IMR-90 (cell line): ENCODE data around the gene ANKIB1. TPM values are rescaled to one million over a fixed set of nuclear protein-coding genes. Genes with fewer than 3 reads are reported as not detected.
A peak's percentile ranks its signal among the peaks of the same experiment; 100 is the strongest.

Experiments
- ATAC-seq: fragments of 200-7000 bp; cut with Tn5 transposase; 2 replicates; pipeline ENCODE4 v1.9.1; 2020; ENCODE audit warnings: low read depth, mild to moderate bottlenecking, moderate library complexity
- BruUV-seq: library from RNA; stranded (reverse); fragments of 400-500 nt; replicated peaks from 2 replicates; lab custom pipeline; 2021; lab: Mats Ljungman, UMichigan
- CTCF ChIA-PET: fragments of 300-600 bp; formaldehyde crosslinking; extraction: SDS; loops from one replicate; lab custom pipeline; 2021; ENCODE audit warnings: antibody characterized with exemption; lab: Yijun Ruan, JAX
- POLR2A ChIA-PET: fragments of 300-600 bp; sonication (Branson Sonifier 250); formaldehyde crosslinking; loops from one replicate; lab custom pipeline; 2022; ENCODE audit warnings: antibody characterized with exemption; ENCODE audit not compliant: unreplicated experiment; lab: Charles Lee
- DNase-seq: peaks from one replicate; pipeline ENCODE4 v3.0.0; 2013
- H2AFZ ChIP-seq: replicated peaks from 2 replicates; pipeline ENCODE3; 2013; ENCODE audit warnings: low read length, mild to moderate bottlenecking; ENCODE audit not compliant: poor library complexity
- H2AK5ac ChIP-seq: 2 replicates; pipeline ENCODE4 v1.6.1; 2013; ENCODE audit warnings: low read depth, low read length, inconsistent platforms
- H2AK9ac ChIP-seq: replicated peaks from 2 replicates; pipeline ENCODE3; 2013; ENCODE audit warnings: mild to moderate bottlenecking, low read depth, low read length, moderate library complexity; ENCODE audit not compliant: poor library complexity
- H2BK120ac ChIP-seq: 2 replicates; pipeline ENCODE4 v1.6.1; 2013; ENCODE audit warnings: low read depth, low read length, inconsistent platforms
- H2BK15ac ChIP-seq: 3 replicates; pipeline ENCODE4 v1.6.1; 2013; ENCODE audit warnings: low read depth, low read length, inconsistent platforms
- H2BK20ac ChIP-seq: 2 replicates; pipeline ENCODE4 v1.6.1; 2013; ENCODE audit warnings: low read depth, mild to moderate bottlenecking, inconsistent platforms, low read length, moderate library complexity
- H2BK5ac ChIP-seq: 2 replicates; pipeline ENCODE4 v1.6.1; 2013; ENCODE audit warnings: mild to moderate bottlenecking, low read depth, low read length, inconsistent platforms; ENCODE audit not compliant: poor library complexity, severe bottlenecking
- H3K14ac ChIP-seq: replicated peaks from 2 replicates; pipeline ENCODE4 v1.6.1; 2013; ENCODE audit warnings: low read depth, low read length, inconsistent platforms
- H3K18ac ChIP-seq: 2 replicates; pipeline ENCODE4 v1.6.1; 2013; ENCODE audit warnings: low read depth, low read length, control low read depth
- H3K23ac ChIP-seq: 2 replicates; pipeline ENCODE4 v1.6.1; 2013; ENCODE audit warnings: low read depth, low read length, inconsistent platforms
- H3K27ac ChIP-seq: 2 replicates; pipeline ENCODE4 v1.5.1; 2013; ENCODE audit warnings: mild to moderate bottlenecking, control low read depth, low read length; ENCODE audit not compliant: insufficient read depth
- H3K27me3 ChIP-seq: 2 replicates; pipeline ENCODE4 v1.6.1; 2013; ENCODE audit warnings: low read length; ENCODE audit not compliant: control insufficient read depth, insufficient read depth
- H3K36me3 ChIP-seq: 2 replicates; pipeline ENCODE4 v1.6.1; 2013; ENCODE audit warnings: low read length, mixed read lengths; ENCODE audit not compliant: control insufficient read depth, insufficient read depth
- H3K4ac ChIP-seq: 2 replicates; pipeline ENCODE4 v1.6.1; 2013; ENCODE audit warnings: low read depth, low read length, inconsistent platforms
- H3K4me1 ChIP-seq: 2 replicates; pipeline ENCODE4 v1.6.1; 2013; ENCODE audit warnings: low read length, mixed read lengths; ENCODE audit not compliant: control insufficient read depth, insufficient read depth
- H3K4me2 ChIP-seq: 2 replicates; pipeline ENCODE4 v1.6.1; 2013; ENCODE audit warnings: low read depth, mild to moderate bottlenecking, control low read depth, low read length, moderate library complexity
- H3K4me3 ChIP-seq: 2 replicates; pipeline ENCODE4 v1.5.1; 2013; ENCODE audit warnings: low read depth, mild to moderate bottlenecking, control low read depth, low read length, moderate library complexity; ENCODE audit not compliant: insufficient read depth
- H3K56ac ChIP-seq: 2 replicates; pipeline ENCODE4 v1.6.1; 2013; ENCODE audit warnings: low read length, inconsistent platforms; ENCODE audit not compliant: insufficient read depth; ENCODE audit errors: extremely low read depth
- H3K79me1 ChIP-seq, 2 experiments: 2 replicates each; pipeline ENCODE4 v1.6.1; 2013; ENCODE audit warnings: low read length in 2 of 2, inconsistent platforms in 1 of 2, low read depth in 1 of 2
- H3K9ac ChIP-seq: 2 replicates; pipeline ENCODE4 v1.6.1; 2013; ENCODE audit warnings: low read depth, low read length, control low read depth
- H3K9me1 ChIP-seq: 2 replicates; pipeline ENCODE4 v1.6.1; 2013; ENCODE audit warnings: low read length, inconsistent platforms; ENCODE audit not compliant: insufficient read depth
- H3K9me3 ChIP-seq: 2 replicates; pipeline ENCODE4 v1.6.1; 2013; ENCODE audit warnings: low read length; ENCODE audit not compliant: control insufficient read depth, insufficient read depth
- H4K20me1 ChIP-seq: 2 replicates; pipeline ENCODE4 v1.6.1; 2013; ENCODE audit warnings: low read length, inconsistent platforms; ENCODE audit not compliant: insufficient read depth
- H4K5ac ChIP-seq: 2 replicates; pipeline ENCODE4 v1.6.1; 2013; ENCODE audit warnings: mild to moderate bottlenecking, low read depth, low read length, control low read depth
- H4K8ac ChIP-seq, 2 experiments: 2 replicates each; pipeline ENCODE4 v1.6.1; 2013; ENCODE audit warnings: low read depth in 2 of 2, low read length in 2 of 2, control low read depth in 1 of 2, inconsistent platforms in 1 of 2
- H4K91ac ChIP-seq: 2 replicates; pipeline ENCODE4 v1.6.1; 2013; ENCODE audit warnings: low read depth, low read length, inconsistent platforms; ENCODE audit not compliant: insufficient read depth
- CTCF ChIP-seq: conservative IDR thresholded peaks from 2 replicates; pipeline ENCODE4 v1.5.1; 2012; ENCODE audit warnings: mild to moderate bottlenecking, low read depth, low read length, improper control_type of control experiment
- FOS ChIP-seq: fragments of 150-350 bp; IDR thresholded peaks from 2 replicates; pipeline ENCODE4 v1.6.1; 2016; ENCODE audit warnings: low read depth, low read length
- MAFK ChIP-seq: IDR thresholded peaks from 2 replicates; pipeline ENCODE4 v1.6.1; 2012; ENCODE audit warnings: low read depth, low read length, improper control_type of control experiment
- dilution Hi-C: fragments of 300-500 bp; cut with HindIII; formaldehyde crosslinking; loops from one replicate; pipeline ENCODE4 v1.14.3; 2018; ENCODE audit warnings: low sequenced_read_pairs; ENCODE audit not compliant: unreplicated experiment
- in situ Hi-C: fragments of 300-500 bp; cut with MboI; formaldehyde crosslinking; loops from 3 replicates; pipeline ENCODE4 v1.14.3; 2019; ENCODE audit warnings: low sequenced_read_pairs, inconsistent platforms, mixed read lengths
- intact Hi-C: fragments of 100-400 bp; cut with micrococcal nuclease; formaldehyde crosslinking; loops from 2 replicates; pipeline ENCODE4 v1.10.0; 2022
- polyA plus RNA-seq, 3 experiments: library from polyadenylated mRNA; depleted of rRNA; stranded (reverse); fragments of >200 nt; gene quantifications; 2 replicates each; pipeline ENCODE4 v1.2.3, GENCODE V29; 2012; ENCODE audit warnings: low replicate concordance in 1 of 3
- total RNA-seq: library from RNA; depleted of rRNA; stranded (reverse); fragments of >200 nt; gene quantifications from 2 replicates; pipeline ENCODE4 v1.2.3, GENCODE V29; 2012

ANKIB1 gene
- total and polyA plus RNA-seq, 2 of the 4 experiments (the other 2 are of a cell fraction) = 18.7 to 33.9 TPM

GRCh38 chr7:92246360-92247101 is 757 bp downstream of the ANKIB1 start (continued):
- TF ChIP-seq CTCF = no peak

DNA sequence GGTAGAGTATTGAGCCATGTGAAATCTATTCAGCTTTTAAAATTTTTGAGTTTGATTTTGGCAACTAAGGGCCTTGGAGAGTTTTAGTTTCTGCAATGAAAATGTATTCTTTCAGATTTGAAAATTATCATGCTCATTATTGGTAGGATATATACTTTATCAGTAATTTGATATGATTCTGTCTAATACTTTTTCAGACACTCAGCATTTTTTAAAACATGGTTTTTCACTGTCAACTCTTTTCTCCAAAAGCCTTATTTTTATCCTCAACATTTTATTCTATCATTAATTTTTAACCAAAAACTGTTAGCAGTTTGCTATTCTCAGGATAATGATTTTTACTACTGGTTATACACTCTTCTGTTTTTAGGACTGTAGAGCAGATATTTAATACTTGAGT is 4.8 kb downstream of the ANKIB1 start:
- Histone ChIP-seq H3K36me3 (no peaks in the 10 kb centered on the region), H3K14ac (no peak overlapping the region), H3K9me3 (no peaks in the 10 kb centered on the region; the same call in 1 of the 2 replicates), H2BK15ac (no peak overlapping the region), H4K91ac (no peak overlapping the region), H2AK5ac (no peak overlapping the region), H4K8ac (no peak overlapping the region), H2BK20ac (no peak overlapping the region), H3K4me1 (no peaks in the 10 kb centered on the region; the same call in 1 of the 2 replicates), H3K27ac (no peak overlapping the region), H3K18ac (no peak overlapping the region), H4K5ac (no peak overlapping the region), H2AFZ (no peak overlapping the region), H3K27me3 (no peaks in the 10 kb centered on the region), H3K4me3 (no peak overlapping the region), H2BK5ac (no peak overlapping the region), H3K56ac (no peak overlapping the region), H2AK9ac (no peak overlapping the region), H3K4me2 (no peak overlapping the region), H3K79me1 (peaks cover 39 to 46% of the 10 kb centered on the region in 2 experiments), H2BK120ac (no peak overlapping the region), H3K23ac (no peak overlapping the region), H3K4ac (no peak overlapping the region), H4K20me1 (peaks cover 30% of the 10 kb centered on the region), H3K9me1 (no peaks in the 10 kb centered on the region; the same call in 1 of the 2 replicates), H3K9ac (no peak overlapping the region)
- dilution Hi-C loops = no loop called here
- POLR2A ChIA-PET = no interaction called here
- in situ Hi-C loops = no loop called here
- BruUV-seq = no TSS peak
- ATAC-seq (no peak), DNase-seq (no peak)
- no peak for TF ChIP-seq FOS
- TF ChIP-seq MAFK = peak; percentile 62
- CTCF ChIA-PET = no interaction called here
- intact Hi-C loops = no loop called here
